Prostate gland (tissue), 2 donors: ENCODE measurements around the gene CLDN5.

Source experiments
- CTCF ChIP-seq, 4 experiments: fragments of 200-600 bp in 2 of 4; fragments of 450-650 bp in 2 of 4; sonication (generic) in 2 of 4; IDR thresholded peaks; 1 replicate in 3 of 4; 2 replicates in 1 of 4; pipeline ENCODE4 v1.5.1; 2016 to 2019; ENCODE audit warnings: antibody characterized with exemption in 4 of 4, mild to moderate bottlenecking in 2 of 4, moderate library complexity in 2 of 4
- POLR2AphosphoS5 ChIP-seq: sonication (generic); formaldehyde crosslinking; IDR thresholded peaks from one replicate; pipeline ENCODE4 v1.6.1; 2017; ENCODE audit warnings: antibody characterized with exemption

- TF ChIP-seq CTCF (IDR thresholded peaks at IDR 0.05) = no peak
- no peak for TF ChIP-seq POLR2AphosphoS5
Observed at GRCh38 chr22:19496324-19496630, 27.9 kb downstream of the CLDN5 start.
